Nephron progenitor cell (in vitro differentiated cells): ENCODE data around the gene ADAMTS15.

ENCODE experiments used
- DNase-seq: peaks from one replicate; pipeline ENCODE4 v3.0.0; 2021
- H3K27ac Mint-ChIP-seq: 2 replicates; pipeline ENCODE4 v1.8.0; 2021; ENCODE audit warnings: mild to moderate bottlenecking, moderate library complexity, mixed read lengths
- H3K27me3 Mint-ChIP-seq: 2 replicates; pipeline ENCODE4 v1.8.0; 2021; ENCODE audit warnings: mild to moderate bottlenecking, low read depth, mixed read lengths; ENCODE audit not compliant: poor library complexity
- H3K36me3 Mint-ChIP-seq: 2 replicates; pipeline ENCODE4 v1.8.0; 2021; ENCODE audit warnings: low read depth, mixed read lengths
- H3K4me1 Mint-ChIP-seq: 2 replicates; pipeline ENCODE4 v1.8.0; 2021; ENCODE audit warnings: mixed read lengths
- H3K4me3 Mint-ChIP-seq: 2 replicates; pipeline ENCODE4 v1.8.0; 2021; ENCODE audit warnings: mild to moderate bottlenecking, moderate library complexity, mixed read lengths
- H3K9me3 Mint-ChIP-seq: 2 replicates; pipeline ENCODE4 v1.8.0; 2021; ENCODE audit warnings: mild to moderate bottlenecking, moderate library complexity, mixed read lengths
- CTCF ChIP-seq: fragments of 200-600 bp; sonication (generic); IDR thresholded peaks from 2 replicates; pipeline ENCODE4 v1.5.0; 2021; ENCODE audit warnings: antibody characterized with exemption

Gene ADAMTS15

GRCh38 chr11:130511765-130512164, 63.3 kb downstream of the ADAMTS15 start:
- Mint-ChIP-seq H3K36me3 (peaks cover 11% of the 10 kb centered on the region), H3K27me3 (peaks cover 3% of the 10 kb centered on the region), H3K4me1 (peaks cover 48% of the 10 kb centered on the region), H3K27ac (no peak overlapping the region), H3K4me3 (no peak overlapping the region), H3K9me3 (peaks cover 21% of the 10 kb centered on the region)
- DNase-seq = no peak
- TF ChIP-seq CTCF = no peak

GRCh38 chr11:130512662-130513061, 64.2 kb downstream of the ADAMTS15 start:
- Mint-ChIP-seq H3K9me3 (peaks cover 13% of the 10 kb centered on the region), H3K36me3 (peaks cover 8% of the 10 kb centered on the region), H3K4me1 (peaks cover 48% of the 10 kb centered on the region), H3K27ac (peak overlapping the region; percentile 52), H3K27me3 (peaks cover 3% of the 10 kb centered on the region), H3K4me3 (no peak overlapping the region)
- no peak for TF ChIP-seq CTCF
- DNase-seq = no peak

GRCh38 chr11:130513132-130513531, 64.7 kb downstream of the ADAMTS15 start:
- H3K9me3 Mint-ChIP-seq = peaks cover 9% of the 10 kb centered on the region
- H3K4me3 Mint-ChIP-seq = no peak overlapping the region
- no peak overlapping the region for H3K27ac Mint-ChIP-seq

GRCh38 chr11:130514316-130514715, 65.9 kb downstream of the ADAMTS15 start:
- no peaks in the 10 kb centered on the region for H3K27me3 Mint-ChIP-seq
- TF ChIP-seq CTCF = no peak
- DNase-seq = no peak
- no peaks in the 10 kb centered on the region for H3K9me3 Mint-ChIP-seq
- no peaks in the 10 kb centered on the region for H3K36me3 Mint-ChIP-seq
- no peak overlapping the region for H3K27ac Mint-ChIP-seq
- H3K4me1 Mint-ChIP-seq = peaks cover 46% of the 10 kb centered on the region
- H3K4me3 Mint-ChIP-seq = no peak overlapping the region

More at GRCh38 chr11:130513132-130513531, 64.7 kb downstream of the ADAMTS15 start:
- Mint-ChIP-seq H3K4me1 (peaks cover 48% of the 10 kb centered on the region), H3K36me3 (peaks cover 4% of the 10 kb centered on the region), H3K27me3 (peaks cover 3% of the 10 kb centered on the region)
- no peak for TF ChIP-seq CTCF
- no peak for DNase-seq

- Mint-ChIP-seq H3K4me3 (no peak overlapping the region), H3K36me3 (no peaks in the 10 kb centered on the region), H3K9me3 (no peaks in the 10 kb centered on the region), H3K4me1 (peaks cover 46% of the 10 kb centered on the region), H3K27me3 (no peaks in the 10 kb centered on the region), H3K27ac (peak overlapping the region; percentile 49)
- DNase-seq = no peak
- no peak for TF ChIP-seq CTCF
Observed at GRCh38 chr11:130514851-130515250, 66.4 kb downstream of the ADAMTS15 start.

- DNase-seq = no peak
- no peak overlapping the region for H3K27ac Mint-ChIP-seq
- TF ChIP-seq CTCF = no peak
- no peak overlapping the region for H3K4me3 Mint-ChIP-seq
- H3K9me3 Mint-ChIP-seq = no peaks in the 10 kb centered on the region
- H3K4me1 Mint-ChIP-seq = peaks cover 45% of the 10 kb centered on the region
- no peaks in the 10 kb centered on the region for H3K36me3 Mint-ChIP-seq
- no peaks in the 10 kb centered on the region for H3K27me3 Mint-ChIP-seq
Observed at GRCh38 chr11:130515829-130516553, 67.5 kb downstream of the ADAMTS15 start.
